ENCODE data around the gene HDAC4. TPM values are rescaled to one million over a fixed set of nuclear protein-coding genes. Genes with fewer than 3 reads are reported as not detected.

Gene HDAC4
- polyA plus RNA-seq, 3 donors, result 11.8 to 13.0 (median 12.9) TPM

DNA sequence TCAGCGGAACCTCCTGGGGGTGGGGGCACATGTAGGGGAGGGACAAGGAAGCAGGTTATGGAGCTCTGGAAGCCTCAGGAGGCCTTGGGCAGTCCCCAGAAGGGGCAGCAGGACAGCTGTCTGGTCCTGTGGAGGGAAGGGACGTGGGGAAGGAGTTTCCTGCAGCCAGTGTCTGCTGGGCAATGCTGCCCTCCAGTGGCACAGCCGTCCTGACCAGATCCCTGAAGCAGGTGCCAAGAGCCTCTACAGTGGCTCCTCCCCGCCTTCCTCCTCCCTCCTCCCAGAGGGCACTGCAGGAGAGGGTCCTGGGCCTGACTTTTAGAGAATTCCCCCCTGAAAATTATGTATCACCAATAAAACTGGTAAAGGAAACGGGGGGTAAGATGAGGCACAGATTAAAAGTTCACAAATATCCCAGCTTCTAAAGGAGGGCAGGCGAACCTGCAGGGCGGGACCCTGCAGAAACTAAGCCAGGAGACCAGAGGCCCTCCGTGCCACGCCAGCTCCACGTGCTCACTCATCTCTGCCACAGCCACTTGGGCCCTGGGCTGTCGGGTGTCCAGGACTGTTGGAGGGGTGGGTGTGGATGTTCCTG lies 294.4 kb downstream of the HDAC4 start:
- peak in 2 of 3 donors; percentile 12 to 37 for DNase-seq (ENCODE audit: low read depth in 3 of 3, low spot score in 2 of 3)

DNA sequence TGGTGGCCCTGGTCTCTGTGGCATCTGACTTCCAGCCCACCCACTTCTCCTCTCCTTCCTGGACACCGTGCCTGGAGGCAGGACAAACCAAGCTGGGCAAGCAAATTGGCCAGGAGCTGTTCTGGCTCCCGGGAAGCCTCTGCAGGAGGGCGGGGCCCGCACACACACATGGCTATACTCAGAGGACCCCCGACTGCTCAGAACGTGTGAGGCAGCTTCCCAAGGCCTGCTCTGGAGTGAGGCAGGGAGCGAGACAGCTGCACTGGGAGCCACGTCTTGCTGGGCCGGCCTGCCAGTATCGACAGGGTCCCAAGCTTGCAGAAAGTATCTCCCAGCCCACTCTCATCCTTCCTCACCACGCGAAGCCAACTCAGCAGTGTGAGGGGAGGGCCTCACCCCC lies 295.6 kb downstream of the HDAC4 start:
- no peak for DNase-seq (ENCODE audit: low read depth in 3 of 3, low spot score in 2 of 3)

DNA sequence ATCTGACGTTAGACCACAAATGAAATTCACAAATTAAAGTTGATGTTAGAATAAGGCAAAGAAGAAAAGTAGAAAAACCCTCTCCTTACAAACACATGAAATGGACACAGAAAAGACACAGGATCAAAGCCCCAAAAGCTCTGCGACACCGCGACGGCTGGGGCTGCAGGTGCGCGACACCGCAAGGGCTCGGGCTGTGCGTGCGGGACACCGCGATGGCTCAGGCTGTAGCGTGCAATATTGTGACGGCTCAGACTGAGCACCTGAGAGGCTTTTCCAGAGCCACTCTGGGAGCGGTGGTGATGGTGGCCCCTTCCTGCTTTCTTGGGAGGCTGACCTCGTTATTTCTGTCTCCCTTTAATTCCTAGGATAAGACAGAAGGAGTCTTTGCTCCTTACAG lies 296.0 kb downstream of the HDAC4 start:
- no peak for DNase-seq (ENCODE audit: low read depth in 3 of 3, low spot score in 2 of 3)

DNA sequence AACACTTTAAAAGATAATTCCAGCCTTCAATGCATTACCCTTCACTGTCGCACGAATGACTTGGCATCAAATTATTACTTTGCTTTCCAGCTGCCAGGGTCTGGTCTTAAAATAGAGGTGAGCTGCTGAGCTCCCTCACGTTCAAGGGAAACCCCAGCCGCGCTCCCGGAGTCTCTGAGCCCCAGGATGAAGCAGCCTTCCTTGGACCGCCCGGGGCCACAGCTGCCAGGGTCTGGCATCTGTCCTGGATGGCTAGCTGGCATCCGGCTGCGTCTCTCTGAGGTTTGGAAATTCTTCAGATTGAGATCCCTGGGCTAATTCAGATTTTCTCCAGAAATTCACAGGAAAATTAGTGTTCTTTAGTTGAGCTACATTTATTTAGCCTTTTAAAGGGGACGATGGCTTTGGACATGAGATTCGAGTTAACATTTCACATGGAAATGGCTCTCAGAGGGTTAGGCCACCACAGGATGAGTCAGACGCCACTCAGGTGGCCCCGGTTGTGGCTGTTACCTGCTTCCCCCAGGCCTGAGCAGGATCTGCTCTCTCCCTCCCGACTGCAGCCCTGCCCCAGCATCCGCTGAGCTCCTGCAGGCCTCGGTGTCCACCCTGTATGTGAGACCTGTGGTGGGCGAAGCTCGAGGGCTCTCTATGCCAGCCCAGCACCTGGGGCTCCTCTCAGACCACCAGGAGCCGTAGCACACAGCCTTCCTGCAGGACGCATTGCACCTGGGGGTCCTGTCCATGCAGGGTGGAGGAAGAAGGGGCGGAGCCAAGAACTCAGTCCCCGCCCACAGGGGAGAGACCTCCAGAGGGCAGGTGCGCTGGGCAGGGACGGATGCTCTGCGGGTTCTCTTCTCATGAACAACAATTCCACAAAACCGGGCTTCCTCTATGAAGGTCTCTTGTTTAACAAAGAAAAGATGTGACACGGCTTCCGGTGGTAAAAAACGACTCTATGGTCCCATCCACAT lies 297.4 kb downstream of the HDAC4 start:
- no peak for DNase-seq (ENCODE audit: low read depth in 3 of 3, low spot score in 2 of 3)

- DNase-seq (ENCODE audit: low read depth in 3 of 3, low spot score in 2 of 3), result no peak
Observed at GRCh38 chr2:239102266-239102665, 298.6 kb downstream of the HDAC4 start.

- DNase-seq (ENCODE audit: low read depth in 3 of 3, low spot score in 2 of 3), result no peak
Observed at GRCh38 chr2:239101807-239102206, 299.0 kb downstream of the HDAC4 start.

DNA sequence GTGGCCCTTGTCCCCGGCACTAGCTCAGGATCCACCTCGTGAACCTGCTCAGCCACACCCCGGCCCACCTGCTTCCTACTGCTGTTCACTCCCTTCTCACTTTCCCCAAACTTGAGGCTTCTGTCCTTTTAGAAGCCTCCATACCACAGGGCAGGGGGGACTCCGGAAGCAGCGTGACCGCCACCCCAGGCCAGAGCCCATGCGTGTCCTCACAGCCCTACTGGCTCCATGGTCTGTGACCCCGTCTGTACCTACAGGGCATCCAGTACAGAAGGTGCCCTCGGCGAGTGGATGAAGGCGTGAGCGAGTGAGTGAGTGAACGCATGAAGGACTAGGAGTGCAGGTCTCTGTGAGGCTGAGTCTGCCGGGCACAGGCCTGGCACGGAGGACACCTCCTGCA lies 299.7 kb downstream of the HDAC4 start:
- DNase-seq (ENCODE audit: low read depth in 3 of 3, low spot score in 2 of 3), result no peak

DNA sequence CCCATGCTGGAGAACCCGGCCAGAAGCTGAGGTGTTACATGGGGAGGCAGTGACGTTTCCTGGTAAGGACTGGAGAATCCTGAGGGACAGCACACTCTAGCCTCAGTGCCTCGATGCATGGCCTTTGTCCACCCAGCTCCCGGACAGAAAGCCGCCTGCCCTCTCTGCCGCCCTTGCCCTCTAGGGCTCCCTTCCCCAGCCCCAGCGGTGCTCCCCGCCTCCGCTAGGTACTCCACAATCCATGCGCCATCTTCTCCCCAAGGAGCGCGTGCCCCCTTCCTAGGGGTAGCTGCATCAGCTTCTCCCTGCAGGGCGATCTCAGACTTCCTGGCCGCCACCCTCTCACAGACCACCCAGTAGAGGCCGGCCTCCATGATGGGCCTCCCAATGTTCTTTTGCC lies 301.3 kb downstream of the HDAC4 start:
- DNase-seq (ENCODE audit: low read depth in 3 of 3, low spot score in 2 of 3), result no peak

DNA sequence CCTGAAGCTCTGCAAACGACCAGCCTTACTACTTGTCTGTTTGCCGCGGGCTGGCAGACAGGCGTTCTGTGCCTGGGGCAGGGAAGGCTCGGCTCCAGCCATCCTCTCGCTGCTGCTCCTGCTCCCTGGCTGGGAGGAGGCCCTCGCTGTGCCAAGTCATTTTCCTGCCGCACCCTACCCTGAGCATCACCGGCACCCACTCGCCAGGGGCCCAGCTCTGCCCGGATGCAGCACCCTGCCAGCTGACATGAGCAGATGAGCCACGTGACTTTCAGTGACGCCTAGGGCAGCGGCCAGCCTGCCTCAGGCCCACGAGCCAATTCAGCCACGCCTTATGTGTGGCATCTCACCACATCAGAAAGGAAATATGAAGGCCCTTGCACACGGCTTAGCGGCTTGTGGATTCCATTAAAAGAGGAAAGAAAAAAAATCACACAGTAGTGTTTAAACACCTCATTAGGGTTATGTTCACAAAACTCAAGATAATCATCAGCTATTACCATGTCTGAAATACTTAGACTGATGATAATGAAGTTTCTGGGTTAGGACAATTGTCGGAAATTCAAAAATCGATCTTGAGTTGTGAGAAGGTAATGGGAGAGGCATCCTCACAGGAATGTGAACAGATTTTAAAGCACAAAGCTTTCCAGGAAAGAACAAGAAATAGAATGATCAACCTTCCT lies 302.4 kb downstream of the HDAC4 start:
- no peak for DNase-seq (ENCODE audit: low read depth in 3 of 3, low spot score in 2 of 3)

GRCh38 chr2:239097428-239097696 lies 303.5 kb downstream of the HDAC4 start:
- no peak for DNase-seq (ENCODE audit: low read depth in 3 of 3, low spot score in 2 of 3)

DNA sequence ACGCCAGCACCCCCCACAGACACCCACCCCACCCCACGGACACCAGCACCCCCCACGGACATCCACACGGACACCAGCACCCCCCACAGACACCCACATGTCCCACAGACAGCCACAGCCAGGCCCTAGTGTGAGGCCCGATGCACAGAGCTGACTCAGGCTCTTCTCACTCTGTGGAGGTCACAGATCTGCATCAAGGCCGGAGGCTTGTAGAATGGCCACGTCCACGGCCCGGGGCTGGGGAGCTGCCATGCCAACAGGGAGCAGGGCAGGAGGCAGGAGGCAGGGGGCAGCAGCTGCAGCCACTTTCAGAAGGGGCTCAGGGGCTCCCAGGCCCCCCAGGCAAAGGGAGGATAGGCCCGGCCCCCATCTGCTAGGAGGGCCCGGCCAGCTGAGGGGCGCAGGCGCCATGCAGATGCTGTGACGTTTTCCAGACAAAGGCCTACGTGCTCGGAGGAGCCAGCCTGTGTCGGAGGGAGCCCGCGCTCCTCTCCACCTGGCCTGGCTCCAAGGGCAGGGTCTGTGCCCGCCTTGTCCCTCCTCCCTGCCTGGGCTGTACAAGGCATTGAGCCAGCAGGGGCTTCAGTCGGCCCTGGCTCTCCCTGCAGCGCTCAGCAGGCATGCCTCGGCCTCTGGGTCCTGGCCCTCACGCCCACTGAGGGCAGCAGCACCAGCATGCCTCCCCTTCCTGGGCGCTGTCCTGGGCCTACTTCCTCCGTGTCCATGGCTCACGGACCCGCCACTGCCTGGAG lies 304.0 kb downstream of the HDAC4 start:
- DNase-seq (ENCODE audit: low read depth in 3 of 3, low spot score in 2 of 3), result no peak

DNA sequence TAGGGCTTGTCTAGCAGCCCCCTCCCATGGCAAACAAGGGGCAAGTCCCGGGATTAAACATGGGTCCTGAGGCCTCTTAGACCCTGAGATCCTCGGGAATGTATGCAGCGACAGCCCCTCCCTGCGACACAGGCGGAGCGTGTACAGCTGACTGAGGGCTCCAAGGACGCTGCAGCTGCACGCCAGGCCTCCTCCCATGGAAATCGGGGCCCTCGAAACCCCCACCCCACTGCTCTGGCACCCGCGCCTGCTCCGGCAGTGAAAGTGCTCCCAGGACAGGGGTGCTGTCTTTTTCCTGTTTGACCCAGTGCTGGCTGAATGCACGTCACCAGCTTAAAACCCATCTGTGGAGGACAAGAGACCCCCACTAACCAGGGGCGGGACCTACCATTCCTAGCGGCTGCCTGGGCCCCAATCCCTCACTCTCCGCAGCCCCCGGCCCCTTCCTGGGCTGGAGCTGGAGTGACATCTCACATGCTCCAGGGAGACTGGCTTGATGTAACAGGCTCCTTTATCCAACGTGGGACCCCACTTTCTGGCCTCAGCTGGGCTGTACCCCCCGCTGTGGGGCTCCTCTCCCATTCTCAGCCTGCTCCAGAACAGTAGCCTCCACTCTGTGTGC lies 305.2 kb downstream of the HDAC4 start:
- no peak for DNase-seq (ENCODE audit: low read depth in 3 of 3, low spot score in 2 of 3)

DNA sequence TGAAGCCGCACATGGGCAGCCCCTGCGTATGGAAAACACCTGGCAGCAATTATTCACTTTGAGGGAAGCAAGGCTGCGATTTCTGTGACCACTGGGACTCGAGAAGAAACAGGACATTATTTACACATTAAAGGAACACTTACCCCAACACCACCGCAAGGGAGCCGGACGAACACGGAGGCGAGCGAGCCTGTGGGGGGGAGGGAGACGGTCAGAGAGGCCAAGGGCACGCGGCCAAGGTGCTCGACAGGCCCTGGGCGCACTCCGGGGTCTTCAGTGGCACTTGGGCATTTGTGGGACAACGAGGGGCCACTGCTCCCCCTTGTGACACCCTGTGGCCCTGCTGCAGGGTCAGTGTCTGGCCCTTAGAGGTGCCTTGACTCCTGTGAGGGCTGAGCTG lies 306.0 kb downstream of the HDAC4 start:
- no peak for DNase-seq (ENCODE audit: low read depth in 3 of 3, low spot score in 2 of 3)

GRCh38 chr2:239093952-239094351 lies 306.9 kb downstream of the HDAC4 start:
- DNase-seq (ENCODE audit: low read depth in 3 of 3, low spot score in 2 of 3), result no peak

- no peak for DNase-seq (ENCODE audit: low read depth in 3 of 3, low spot score in 2 of 3)
Observed at GRCh38 chr2:239093542-239093941, 307.3 kb downstream of the HDAC4 start.

- no peak for DNase-seq (ENCODE audit: low read depth in 3 of 3, low spot score in 2 of 3)
Observed at GRCh38 chr2:239092571-239093294, 308.1 kb downstream of the HDAC4 start.

DNA sequence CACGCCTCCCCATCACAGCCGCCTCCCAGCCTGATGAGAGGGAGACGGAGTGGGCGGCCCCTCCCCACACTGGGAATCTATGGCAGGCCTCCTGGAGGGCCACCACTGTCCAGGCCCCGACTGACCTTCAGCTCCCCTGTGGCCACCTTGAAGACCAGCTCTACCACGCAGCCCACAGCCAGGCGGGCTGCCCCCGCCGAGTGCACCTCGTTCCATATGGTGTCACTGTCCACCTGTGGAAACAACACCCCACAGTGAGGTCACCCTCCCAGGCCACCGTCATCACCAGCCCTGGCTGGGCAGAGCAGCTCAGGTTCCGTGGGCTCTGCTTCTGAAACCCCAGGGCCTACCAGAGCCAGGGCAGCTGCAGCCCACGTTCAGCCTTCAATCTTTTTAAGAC lies 310.9 kb downstream of the HDAC4 start:
- no peak for DNase-seq (ENCODE audit: low read depth in 3 of 3, low spot score in 2 of 3)

- no peak for DNase-seq (ENCODE audit: low read depth in 3 of 3, low spot score in 2 of 3)
Observed at GRCh38 chr2:239087046-239087710, 313.6 kb downstream of the HDAC4 start.

DNA sequence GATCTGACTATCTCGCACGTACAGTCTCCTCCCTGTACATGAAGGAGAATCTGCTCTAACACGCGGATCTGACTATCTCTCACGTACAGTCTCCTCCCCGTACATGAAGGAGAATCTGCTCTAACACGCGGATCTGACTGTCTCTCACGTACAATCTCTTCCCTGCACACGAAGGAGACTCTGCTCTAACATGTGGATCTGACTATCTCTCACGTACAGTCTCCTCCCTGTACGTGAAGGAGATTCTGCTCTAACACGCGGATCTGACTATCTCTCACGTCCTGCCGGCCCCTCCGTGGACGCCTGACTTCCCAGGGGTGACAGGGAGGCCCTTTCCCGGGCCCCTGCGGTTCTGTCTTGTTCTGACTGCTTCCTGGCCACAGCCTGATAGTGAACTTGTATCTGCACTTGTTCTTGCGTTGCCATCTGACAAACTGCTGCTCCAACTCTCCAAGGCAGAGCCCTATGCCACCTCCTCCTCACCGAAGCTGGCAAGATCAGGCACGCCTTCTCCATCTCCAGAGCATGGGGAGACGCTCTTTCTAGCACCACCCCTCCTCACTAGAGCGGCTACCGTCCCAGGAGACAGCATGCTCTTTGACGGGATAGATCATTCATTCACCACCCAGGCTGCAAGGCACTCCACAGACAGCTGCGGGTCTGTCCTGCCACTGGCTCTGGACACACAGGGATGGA lies 314.3 kb downstream of the HDAC4 start:
- no peak for DNase-seq (ENCODE audit: low read depth in 3 of 3, low spot score in 2 of 3)
